H9 (cell line): ENCODE data around the gene URB1. TPM values are rescaled to one million over a fixed set of nuclear protein-coding genes. Genes with fewer than 3 reads are reported as not detected.

ENCODE experiments used
- DNase-seq: peaks from one replicate; pipeline ENCODE4 v3.0.0-alpha.2; 2017
- H2AFZ ChIP-seq: one replicate; pipeline ENCODE4 v1.6.1; 2013; ENCODE audit warnings: mild to moderate bottlenecking, low read length, control low read depth, moderate library complexity
- H2AK5ac ChIP-seq: 2 replicates; pipeline ENCODE4 v1.6.1; 2013; ENCODE audit warnings: low read length, control low read depth, mixed read lengths; ENCODE audit not compliant: insufficient read length
- H2BK120ac ChIP-seq: one replicate; pipeline ENCODE4 v1.6.1; 2013; ENCODE audit warnings: low read depth, mild to moderate bottlenecking, low read length, control low read depth, inconsistent platforms; ENCODE audit not compliant: poor library complexity, severe bottlenecking
- H2BK12ac ChIP-seq: 2 replicates; pipeline ENCODE4 v1.6.1; 2013; ENCODE audit warnings: low read length, control low read depth, mixed read lengths, low read depth; ENCODE audit not compliant: insufficient read length
- H2BK15ac ChIP-seq: 2 replicates; pipeline ENCODE4 v1.6.1; 2013; ENCODE audit warnings: low read depth, low read length, control low read depth
- H2BK20ac ChIP-seq: one replicate; pipeline ENCODE4 v1.6.1; 2013; ENCODE audit warnings: low read depth, mild to moderate bottlenecking, low read length, control low read depth, inconsistent platforms; ENCODE audit not compliant: poor library complexity, severe bottlenecking
- H2BK5ac ChIP-seq: 2 replicates; pipeline ENCODE4 v1.6.1; 2013; ENCODE audit warnings: low read length, control low read depth, mixed read lengths; ENCODE audit not compliant: insufficient read length
- H3K14ac ChIP-seq: 2 replicates; pipeline ENCODE4 v1.6.1; 2013; ENCODE audit warnings: low read length, control low read depth; ENCODE audit not compliant: insufficient read depth
- H3K18ac ChIP-seq: 2 replicates; pipeline ENCODE4 v1.6.1; 2013; ENCODE audit warnings: low read depth, mild to moderate bottlenecking, mixed read lengths, low read length, control low read depth; ENCODE audit not compliant: insufficient read length
- H3K23ac ChIP-seq: 2 replicates; pipeline ENCODE4 v1.6.1; 2013; ENCODE audit warnings: low read length, control low read depth, mixed read lengths, low read depth; ENCODE audit not compliant: insufficient read length
- H3K23me2 ChIP-seq: 2 replicates; pipeline ENCODE4 v1.6.1; 2013; ENCODE audit warnings: low read depth, mild to moderate bottlenecking, mixed read lengths, low read length, control low read depth; ENCODE audit not compliant: insufficient read length, poor library complexity, severe bottlenecking
- H3K27ac ChIP-seq: 2 replicates; pipeline ENCODE4 v1.5.1; 2013; ENCODE audit warnings: low read length, control low read depth, mixed read lengths, low read depth; ENCODE audit not compliant: insufficient read length
- H3K27me3 ChIP-seq: 2 replicates; pipeline ENCODE4 v1.6.1; 2013; ENCODE audit warnings: low read length, control low read depth, inconsistent platforms; ENCODE audit not compliant: insufficient read depth
- H3K4ac ChIP-seq: 2 replicates; pipeline ENCODE4 v1.6.1; 2013; ENCODE audit warnings: low read depth, mild to moderate bottlenecking, control low read depth, inconsistent platforms, low read length, moderate library complexity
- H3K4me1 ChIP-seq: 2 replicates; pipeline ENCODE4 v1.6.1; 2013; ENCODE audit warnings: low read length, control low read depth, inconsistent platforms; ENCODE audit not compliant: insufficient read depth
- H3K4me2 ChIP-seq: 2 replicates; pipeline ENCODE4 v1.6.1; 2013; ENCODE audit warnings: low read length, control low read depth, mixed read lengths; ENCODE audit not compliant: insufficient read length, insufficient read depth
- H3K56ac ChIP-seq: 2 replicates; pipeline ENCODE4 v1.6.1; 2013; ENCODE audit warnings: low read depth, mild to moderate bottlenecking, mixed read lengths, low read length, control low read depth; ENCODE audit not compliant: insufficient read length
- H3K79me1 ChIP-seq: 2 replicates; pipeline ENCODE4 v1.6.1; 2013; ENCODE audit warnings: low read depth, mild to moderate bottlenecking, moderate library complexity, low read length, control low read depth, inconsistent platforms; ENCODE audit not compliant: insufficient read depth, poor library complexity, severe bottlenecking
- H3K79me2 ChIP-seq: 2 replicates; pipeline ENCODE4 v1.6.1; 2013; ENCODE audit warnings: low read length, control low read depth, inconsistent platforms; ENCODE audit not compliant: insufficient read depth
- H3K9ac ChIP-seq: 2 replicates; pipeline ENCODE4 v1.6.1; 2013; ENCODE audit warnings: low read length, control low read depth, mixed read lengths; ENCODE audit not compliant: insufficient read length; ENCODE audit errors: extremely low read depth
- H3K9me3 ChIP-seq: one replicate; pipeline ENCODE4 v1.6.1; 2013; ENCODE audit warnings: low read depth, low read length, inconsistent platforms; ENCODE audit not compliant: control insufficient read depth
- H3T11ph ChIP-seq: one replicate; pipeline ENCODE4 v1.6.1; 2013; ENCODE audit warnings: mild to moderate bottlenecking, low read length, control low read depth, inconsistent platforms
- H4K20me1 ChIP-seq: one replicate; pipeline ENCODE4 v1.6.1; 2013; ENCODE audit not compliant: control insufficient read depth, insufficient read length, insufficient read depth
- H4K5ac ChIP-seq: 2 replicates; pipeline ENCODE4 v1.6.1; 2013; ENCODE audit warnings: low read depth, mild to moderate bottlenecking, mixed read lengths, low read length, control low read depth; ENCODE audit not compliant: insufficient read length
- H4K8ac ChIP-seq: replicated peaks from 2 replicates; pipeline ENCODE4 v1.6.1; 2013; ENCODE audit warnings: low read length, control low read depth, mixed read lengths, low read depth; ENCODE audit not compliant: insufficient read length
- H4K91ac ChIP-seq: 2 replicates; pipeline ENCODE4 v1.6.1; 2013; ENCODE audit warnings: low read depth, mild to moderate bottlenecking, moderate library complexity, mixed read lengths, low read length, control low read depth; ENCODE audit not compliant: insufficient read length
- H3K27ac Mint-ChIP-seq, 3 experiments: 2 replicates in 2 of 3; 3 replicates in 1 of 3; pipeline ENCODE4 v1.8.0; 2020 to 2021; ENCODE audit warnings: mixed read lengths in 3 of 3, mild to moderate bottlenecking in 1 of 3, moderate library complexity in 1 of 3
- H3K27me3 Mint-ChIP-seq: 2 replicates; pipeline ENCODE4 v1.8.0; 2021; ENCODE audit warnings: low read depth, mild to moderate bottlenecking, moderate library complexity, mixed read lengths
- H3K36me3 Mint-ChIP-seq, 3 experiments: 2 replicates in 2 of 3; 3 replicates in 1 of 3; pipeline ENCODE4 v1.8.0; 2020 to 2021; ENCODE audit warnings: low read depth in 3 of 3, mixed read lengths in 3 of 3; ENCODE audit not compliant: insufficient read depth in 1 of 3
- H3K4me1 Mint-ChIP-seq, 2 experiments: 2 replicates each; pipeline ENCODE4 v1.8.0; 2020; ENCODE audit warnings: mixed read lengths in 2 of 2
- H3K4me3 Mint-ChIP-seq, 2 experiments: 2 replicates in 1 of 2; 3 replicates in 1 of 2; pipeline ENCODE4 v1.8.0; 2020 to 2021; ENCODE audit warnings: mild to moderate bottlenecking in 2 of 2, mixed read lengths in 2 of 2, moderate library complexity in 1 of 2
- H3K9me3 Mint-ChIP-seq, 2 experiments: 2 replicates in 1 of 2; 3 replicates in 1 of 2; pipeline ENCODE4 v1.8.0; 2020; ENCODE audit warnings: mild to moderate bottlenecking in 2 of 2, mixed read lengths in 2 of 2, moderate library complexity in 1 of 2
- CTCF ChIP-seq: fragments of 200-600 bp; sonication (generic); conservative IDR thresholded peaks from 3 replicates; pipeline ENCODE4 v1.8.0; 2021; ENCODE audit warnings: antibody characterized with exemption, mild to moderate bottlenecking
- WGBS: extraction: QIAGEN DNeasy Blood & Tissue Kit; methylation state at CpG from one replicate; pipeline ENCODE4 v1.1.7; 2013; ENCODE audit warnings: missing lambda C conversion rate, low lambda C conversion rate, mixed read lengths; ENCODE audit not compliant: insufficient read length; ENCODE audit errors: extremely low coverage; 5-methylcytosine and 5-hydroxymethylcytosine counted together
- total RNA-seq: library from RNA; stranded (reverse); gene quantifications from 2 replicates; pipeline ENCODE4 v1.2.1, GENCODE V29; 2021

URB1 gene
- total RNA-seq, 1 experiment from 2014 or later: 23.5 TPM

- no peak overlapping the region for H2BK120ac ChIP-seq
- no peaks in the 10 kb centered on the region for H3K27me3 Mint-ChIP-seq
- H3K23me2 ChIP-seq: no peaks in the 10 kb centered on the region
- no peak overlapping the region for H2AK5ac ChIP-seq
- no peaks in the 10 kb centered on the region for H3K9me3 ChIP-seq
- H3K36me3 Mint-ChIP-seq: peaks cover 44 to 85% (median 75%) of the 10 kb centered on the region in 3 experiments; a peak in 6 of 7 replicates
- WGBS: no CpG with 5 or more reads among the region's 1 CpG
- no peak overlapping the region for H3K4me3 Mint-ChIP-seq
- no peaks in the 10 kb centered on the region for H3K79me1 ChIP-seq
- H2BK15ac ChIP-seq: no peak overlapping the region
- H2BK5ac ChIP-seq: no peak overlapping the region
- H3K56ac ChIP-seq: no peak overlapping the region
- DNase-seq: no peak
- H3K27ac ChIP-seq: no peak overlapping the region
- H4K5ac ChIP-seq: no peak overlapping the region
- H3K27ac Mint-ChIP-seq: no peak overlapping the region
- H3K27me3 ChIP-seq: no peaks in the 10 kb centered on the region
- no peak overlapping the region for H3K23ac ChIP-seq
- no peak overlapping the region for H3K9ac ChIP-seq
- no peak overlapping the region for H3K18ac ChIP-seq
- H3K9me3 Mint-ChIP-seq: no peaks in the 10 kb centered on the region
- H3K14ac ChIP-seq: no peak overlapping the region
- no peak for TF ChIP-seq CTCF
- H3K79me2 ChIP-seq: no peaks in the 10 kb centered on the region
- H3K4ac ChIP-seq: no peak overlapping the region
- H2BK20ac ChIP-seq: no peak overlapping the region
- no peaks in the 10 kb centered on the region for H4K20me1 ChIP-seq
- H4K8ac ChIP-seq: no peak overlapping the region
- H2AFZ ChIP-seq: no peak overlapping the region
- H3K4me2 ChIP-seq: no peak overlapping the region
- no peak overlapping the region for H2BK12ac ChIP-seq
- no peaks in the 10 kb centered on the region for H3K4me1 Mint-ChIP-seq
- H3T11ph ChIP-seq: no peak overlapping the region
- no peaks in the 10 kb centered on the region for H3K4me1 ChIP-seq
- H4K91ac ChIP-seq: no peak overlapping the region
Observed at GRCh38 chr21:32367158-32367557, 25.7 kb downstream of the URB1 start.
